COLO829 (cell line): Measurements from ENCODE around the gene PAPOLB.

ENCODE experiments used
- DNase-seq: peaks from one replicate; pipeline ENCODE4 v3.0.0; 2012; ENCODE audit warnings: low spot score

PAPOLB gene

DNA sequence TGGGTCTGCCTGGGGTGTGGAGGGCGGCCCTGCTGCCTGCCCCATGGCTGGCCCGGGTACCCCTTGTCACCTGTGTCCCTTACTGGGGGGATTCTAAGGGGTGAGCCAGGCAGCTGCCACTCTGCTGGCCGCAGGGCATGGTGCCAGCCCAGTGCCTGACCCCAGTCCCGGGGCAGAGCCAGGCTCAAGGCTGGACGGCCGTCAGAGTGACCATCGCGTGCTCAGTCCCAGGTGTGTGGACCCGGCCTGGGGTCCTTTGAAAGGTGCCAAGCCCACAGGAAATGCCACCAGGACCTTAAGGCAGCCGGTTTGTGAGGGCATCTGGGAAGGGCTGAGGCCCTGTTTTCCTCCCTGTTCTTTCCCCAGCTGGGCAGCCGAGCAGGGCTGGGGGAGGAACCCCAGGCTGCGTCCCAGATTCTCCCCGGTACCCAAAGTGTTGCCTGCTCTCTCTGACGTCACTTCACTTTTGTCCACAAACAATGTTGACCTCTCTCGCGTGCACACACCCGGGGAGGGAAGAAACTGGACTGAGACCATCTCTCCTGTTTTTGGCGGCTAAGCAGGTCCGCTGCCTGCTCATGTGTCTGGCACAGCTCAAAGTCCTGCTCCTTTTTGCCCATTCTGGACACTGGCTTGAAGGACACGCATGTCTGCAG is 37.6 kb downstream of the PAPOLB start:
- DNase-seq, result no peak

DNA sequence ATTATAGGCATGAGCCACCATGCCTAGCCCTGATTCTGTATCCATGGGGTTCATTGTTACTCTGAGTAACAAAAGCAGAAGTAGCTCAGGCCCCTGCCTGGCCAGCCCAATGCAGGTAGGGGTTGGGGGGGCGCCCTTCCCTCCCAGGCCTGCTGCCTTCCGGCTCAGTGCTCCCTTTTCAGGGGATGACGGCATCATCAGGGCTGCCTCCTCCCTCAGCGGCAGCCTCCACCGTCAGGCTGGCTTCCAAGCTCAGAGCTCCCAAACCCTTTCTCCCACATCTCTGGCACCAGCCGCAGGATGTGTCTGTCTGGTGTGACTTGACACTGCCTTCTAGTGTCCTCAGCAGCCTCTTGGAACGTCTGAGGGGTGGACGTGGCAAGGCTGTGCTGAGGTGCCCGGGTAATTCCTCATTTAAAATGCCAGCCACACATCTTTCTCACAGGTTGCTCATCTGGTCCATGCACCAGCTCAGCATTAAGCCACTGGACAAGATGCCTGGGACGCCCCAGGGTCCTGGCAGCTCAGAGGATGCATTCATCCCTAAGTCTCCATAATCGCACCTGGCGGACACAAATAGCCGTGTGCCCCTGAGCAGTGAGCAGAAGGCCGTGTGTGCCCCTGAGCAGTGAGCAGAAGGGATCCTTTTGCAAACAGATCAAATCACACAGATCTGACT is 38.2 kb downstream of the PAPOLB start:
- no peak for DNase-seq

DNA sequence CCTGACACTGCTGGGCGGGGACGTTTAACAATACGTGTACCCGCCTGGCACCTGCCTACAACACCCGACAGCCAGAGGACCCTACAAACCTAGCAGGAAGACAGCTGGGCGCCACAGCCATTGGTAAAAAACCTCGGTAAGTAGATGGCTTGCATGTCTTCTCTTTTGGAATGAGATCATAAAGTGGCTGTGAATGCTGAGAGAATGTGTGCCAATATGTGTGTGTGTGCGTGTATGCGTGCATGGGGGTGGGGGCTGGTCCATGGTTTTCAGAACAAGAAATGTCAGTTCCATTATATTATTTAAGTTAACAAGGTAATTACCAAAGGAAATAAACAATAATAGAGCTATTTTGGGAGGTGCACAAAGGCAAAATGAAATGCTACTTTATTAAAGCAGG is 39.2 kb downstream of the PAPOLB start:
- no peak for DNase-seq

DNA sequence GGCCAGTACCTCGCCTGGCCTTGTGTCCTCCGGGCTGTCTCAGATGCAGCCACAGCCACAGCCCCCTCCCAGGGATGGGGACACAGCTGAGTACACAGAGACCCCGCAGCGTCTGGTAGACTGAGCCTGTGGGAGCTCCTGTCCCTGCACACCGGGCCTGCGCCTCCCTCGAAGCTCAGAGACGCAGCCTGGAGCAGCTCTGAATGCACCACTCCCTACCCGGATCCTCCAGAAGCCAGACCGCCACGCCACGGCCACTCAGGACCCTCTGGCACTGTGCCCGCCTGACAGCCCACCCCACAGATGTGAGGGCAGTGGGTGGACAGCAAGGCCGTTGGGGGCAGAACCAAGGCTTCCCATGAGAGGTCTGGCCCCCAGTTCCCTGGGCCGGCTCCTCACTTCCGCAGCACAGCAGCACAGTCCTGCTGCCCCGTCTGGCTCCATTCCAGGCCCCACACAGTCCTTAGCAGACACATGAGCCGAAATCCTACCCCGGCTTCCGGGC is 40.8 kb downstream of the PAPOLB start:
- DNase-seq, result no peak

DNA sequence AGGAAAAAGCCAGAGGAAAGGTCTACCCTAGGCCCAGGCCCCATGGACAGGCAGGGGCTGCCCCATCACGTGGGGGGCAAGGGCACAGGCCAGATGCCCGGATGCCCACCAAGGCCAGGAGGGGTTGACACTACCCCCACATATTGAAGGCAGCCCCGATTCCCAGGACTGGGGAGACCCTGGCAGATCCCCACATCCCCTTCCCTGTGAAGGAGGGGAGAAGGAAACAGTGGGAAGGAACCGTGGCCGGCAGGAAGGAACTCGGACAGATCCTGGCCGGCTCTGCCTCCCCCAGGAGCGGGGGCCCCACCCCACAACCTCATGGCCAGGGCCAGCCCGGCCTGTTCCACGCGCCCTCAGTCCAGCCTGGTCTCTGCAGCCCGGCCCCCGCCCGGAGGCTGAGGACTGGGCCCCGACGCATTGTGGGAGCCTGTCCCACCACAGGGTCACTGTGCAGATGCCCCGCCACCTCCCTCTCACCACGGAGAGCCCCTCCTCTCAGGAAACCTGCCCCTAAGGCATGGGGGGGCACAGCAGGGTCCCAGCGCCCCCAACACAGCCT is 41.3 kb downstream of the PAPOLB start:
- DNase-seq, result no peak

DNA sequence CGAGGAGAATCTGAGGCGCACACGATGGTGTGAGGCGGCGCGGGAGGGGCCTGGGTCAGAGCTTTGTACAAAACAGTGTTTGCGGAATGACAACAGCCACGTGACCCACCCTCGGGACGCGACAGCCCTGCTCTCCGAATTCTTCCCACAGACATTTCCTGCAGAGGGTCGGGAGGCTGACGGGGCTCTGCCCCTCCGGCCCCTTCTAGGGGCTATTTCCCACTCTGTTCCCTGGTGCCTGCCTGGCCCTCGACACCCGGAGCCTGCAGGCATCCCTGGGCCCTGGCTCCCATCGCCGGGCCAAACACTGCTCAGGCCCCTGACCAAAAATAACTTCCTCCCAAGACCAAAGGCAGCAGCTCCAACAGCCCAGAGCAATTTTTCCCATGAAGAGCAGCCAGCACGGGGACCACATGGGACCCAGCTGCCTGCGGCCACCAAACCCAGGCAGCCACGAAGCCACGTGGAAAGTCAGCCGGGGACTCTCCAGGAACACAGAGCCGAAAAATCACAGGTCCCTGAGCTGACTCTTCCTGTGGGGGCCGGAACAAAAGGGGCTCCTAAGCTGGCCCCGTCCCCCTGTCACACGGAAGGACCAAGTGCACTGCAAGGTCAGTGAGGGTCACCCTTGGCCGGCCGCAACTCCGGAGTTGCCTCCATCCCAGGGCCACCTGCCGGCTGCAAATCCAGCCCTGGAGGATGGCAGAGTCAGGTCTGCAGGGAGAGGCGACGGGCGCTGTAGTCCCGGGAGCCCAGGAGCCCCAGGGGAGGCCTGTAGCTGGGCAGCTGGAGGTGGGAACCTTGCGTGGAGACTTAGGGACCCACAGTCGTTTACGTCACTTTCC is 42.0 kb downstream of the PAPOLB start:
- no peak for DNase-seq

DNA sequence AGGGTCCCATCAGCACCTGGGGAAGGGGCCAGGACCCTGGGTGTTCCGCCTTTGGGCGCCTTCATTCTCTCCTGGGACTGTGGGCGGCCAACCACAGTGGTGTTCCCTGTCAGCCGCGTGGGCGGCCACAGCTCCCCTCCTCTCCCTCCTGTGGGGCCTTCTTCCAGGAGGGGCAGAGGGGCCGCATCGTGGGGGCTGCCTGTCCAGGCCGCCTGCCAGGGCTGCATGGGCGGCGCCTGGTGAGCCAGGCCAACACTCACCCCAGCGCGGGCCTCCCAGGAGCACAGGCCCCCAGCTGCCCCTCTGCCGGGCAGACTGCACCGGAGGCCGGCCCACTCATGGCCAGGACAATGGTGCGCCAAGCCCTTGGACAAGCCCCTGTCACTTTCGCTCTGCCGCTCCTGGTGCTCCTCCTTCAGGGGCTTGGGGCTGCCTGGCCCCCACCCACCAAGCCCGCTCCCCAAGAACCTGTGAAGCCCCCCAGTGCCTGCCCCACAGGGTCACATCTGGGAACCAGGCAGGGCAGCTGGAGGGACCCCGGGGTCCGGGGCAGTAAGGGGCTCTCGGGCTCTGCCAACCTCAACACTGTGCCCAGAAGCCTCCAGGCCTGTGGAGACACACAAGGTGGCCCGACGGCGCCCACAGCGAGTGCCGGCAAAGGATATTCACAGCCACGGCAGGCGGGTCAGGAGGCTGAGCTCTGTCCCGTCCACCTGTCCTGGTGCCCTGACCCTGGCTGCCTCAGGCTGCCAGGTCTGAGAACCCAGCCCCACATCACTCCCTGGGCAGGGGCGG is 43.6 kb downstream of the PAPOLB start:
- DNase-seq, result no peak

DNA sequence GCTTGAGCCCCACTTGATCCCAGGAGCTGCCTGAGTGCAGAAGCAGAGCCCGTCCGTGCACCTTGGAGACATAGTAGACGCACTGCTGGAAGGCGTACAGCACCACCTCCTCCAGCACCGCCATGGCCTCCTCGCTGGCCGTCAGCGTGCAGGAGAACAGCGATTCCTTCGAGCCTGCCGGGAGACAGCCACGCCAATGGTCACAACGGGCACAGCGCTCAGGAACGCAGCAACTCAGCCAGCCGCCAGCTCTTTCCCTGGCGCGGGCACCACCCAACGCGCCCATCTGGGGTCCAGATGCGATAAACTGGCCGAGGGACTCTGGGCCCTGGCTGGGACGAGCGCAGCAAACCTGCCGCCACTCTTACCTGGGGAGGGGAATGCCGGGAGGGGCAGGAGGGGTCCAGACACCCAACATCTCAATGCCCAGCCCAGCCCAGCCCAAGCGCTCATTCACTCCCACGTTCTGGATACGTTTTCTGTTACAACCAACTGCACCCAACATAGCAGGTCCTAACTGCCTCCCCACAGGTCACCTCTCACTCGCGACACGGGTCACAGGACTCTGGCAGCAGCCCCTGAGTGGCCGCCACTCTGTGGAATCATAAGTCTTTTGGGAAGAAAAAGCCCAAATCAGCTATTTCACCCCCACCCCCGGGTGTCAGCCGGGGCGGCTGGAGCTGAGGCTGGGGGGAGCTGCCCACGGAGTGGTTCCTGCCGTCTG is 44.5 kb downstream of the PAPOLB start:
- DNase-seq, result no peak

DNA sequence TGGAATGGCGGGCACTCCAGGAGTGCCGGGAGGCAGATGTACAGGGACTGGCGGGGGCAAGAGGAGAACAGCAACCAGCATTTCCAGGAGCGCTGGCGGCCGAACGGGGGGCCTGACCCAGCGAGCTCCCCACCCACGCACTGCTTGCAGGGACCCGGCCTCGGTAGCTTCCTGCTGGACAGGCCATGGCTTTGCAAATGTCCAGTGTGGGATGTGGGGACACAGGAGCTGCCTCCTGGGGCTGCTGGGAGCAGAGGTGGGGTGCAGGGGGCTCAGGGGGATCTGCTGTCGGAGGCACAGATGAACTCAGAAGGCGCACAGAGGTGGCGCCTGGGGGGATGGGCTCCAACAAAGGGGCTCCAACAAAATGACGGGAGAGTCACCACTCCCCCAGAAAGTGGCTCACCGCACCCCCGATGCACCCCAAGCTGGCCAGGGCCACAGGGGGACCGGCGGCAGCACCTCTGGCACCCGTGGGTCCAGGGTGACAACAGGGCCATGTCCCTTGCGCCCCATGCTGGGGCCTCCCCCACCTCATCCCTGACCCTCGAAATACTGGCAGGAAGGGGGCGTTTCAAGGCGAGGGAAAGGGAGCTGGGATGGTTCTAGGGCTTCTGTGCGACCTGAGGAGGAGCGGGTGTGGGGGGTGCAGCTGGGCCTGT is 45.3 kb downstream of the PAPOLB start:
- no peak for DNase-seq

DNA sequence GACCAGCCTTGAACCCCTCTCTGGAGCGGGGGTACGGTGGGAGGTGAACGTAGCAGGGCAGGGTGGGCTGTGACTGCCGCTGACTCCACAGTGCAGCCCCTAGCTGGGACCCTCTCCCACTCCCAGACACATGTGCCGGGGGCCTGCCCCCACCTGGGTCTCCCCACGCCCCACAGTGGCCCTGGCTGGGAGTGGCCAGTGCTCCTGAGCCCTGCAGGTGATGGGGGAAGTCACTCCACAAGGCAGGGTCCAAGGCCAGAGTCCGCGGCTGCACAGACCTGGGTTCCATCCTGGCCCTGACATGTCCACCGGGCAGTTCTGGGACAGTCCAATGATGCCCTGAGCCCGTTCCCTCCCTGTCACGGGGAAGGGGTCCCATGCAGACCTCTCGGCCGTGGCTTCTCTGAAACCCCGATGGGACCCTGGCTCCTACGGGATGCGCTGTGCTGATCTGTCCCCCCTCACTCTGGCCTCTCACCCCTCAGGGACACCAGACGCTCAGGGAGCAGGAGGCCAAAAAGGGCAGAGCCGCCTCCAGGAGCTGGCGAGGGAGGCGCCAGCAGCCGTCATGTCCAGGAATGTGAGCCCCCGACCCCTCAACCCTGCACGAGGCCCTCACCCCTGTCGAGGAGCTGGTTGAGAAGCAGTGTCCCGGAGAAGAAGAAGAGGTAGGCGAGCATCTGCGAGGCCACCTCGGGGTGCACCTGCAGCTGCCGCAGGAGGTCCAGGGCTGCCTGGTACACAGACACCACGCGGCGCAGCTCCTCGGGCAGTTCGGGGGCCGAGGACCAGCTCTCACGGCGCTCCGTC is 46.0 kb downstream of the PAPOLB start:
- DNase-seq, result no peak

DNA sequence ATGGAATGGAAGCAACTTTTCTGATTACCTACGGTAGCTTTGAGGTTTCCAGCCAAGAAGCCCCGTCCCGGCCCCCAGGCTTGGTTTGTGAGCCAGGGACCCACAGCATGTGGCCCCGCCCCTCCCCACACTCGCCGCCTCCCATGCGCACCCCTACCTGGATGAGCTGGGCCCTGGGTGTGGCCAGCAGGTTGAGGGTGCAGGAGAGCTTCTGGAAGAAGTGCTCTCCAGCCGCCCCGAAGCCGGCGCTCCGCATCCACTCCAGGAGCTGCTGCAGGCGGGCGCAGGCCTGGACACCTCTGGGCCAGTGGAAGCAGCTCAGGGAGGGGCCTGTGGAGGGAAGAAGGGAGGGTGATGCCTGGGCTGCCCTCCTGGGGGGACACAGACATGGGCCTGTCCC is 46.7 kb downstream of the PAPOLB start:
- no peak for DNase-seq

DNA sequence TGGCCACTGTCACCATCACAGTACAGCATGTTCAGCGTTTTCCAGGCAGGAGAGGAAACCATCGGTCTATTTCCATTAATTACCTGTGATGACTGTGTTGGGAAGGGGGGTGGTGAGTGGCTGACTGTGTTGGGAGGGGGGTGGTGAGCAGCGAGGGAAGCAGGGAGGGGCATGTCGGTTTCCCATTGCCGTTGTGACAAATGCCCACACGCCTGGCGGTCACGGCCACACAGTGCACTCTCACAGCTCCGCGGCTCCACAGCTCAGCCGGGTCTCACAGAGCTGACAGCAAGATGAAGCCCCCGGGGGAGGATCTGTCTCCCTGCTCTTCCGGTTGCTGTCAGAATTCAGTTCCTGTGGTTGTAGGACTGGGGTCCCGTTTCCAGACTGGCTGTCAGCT is 47.4 kb downstream of the PAPOLB start:
- DNase-seq, result no peak

DNA sequence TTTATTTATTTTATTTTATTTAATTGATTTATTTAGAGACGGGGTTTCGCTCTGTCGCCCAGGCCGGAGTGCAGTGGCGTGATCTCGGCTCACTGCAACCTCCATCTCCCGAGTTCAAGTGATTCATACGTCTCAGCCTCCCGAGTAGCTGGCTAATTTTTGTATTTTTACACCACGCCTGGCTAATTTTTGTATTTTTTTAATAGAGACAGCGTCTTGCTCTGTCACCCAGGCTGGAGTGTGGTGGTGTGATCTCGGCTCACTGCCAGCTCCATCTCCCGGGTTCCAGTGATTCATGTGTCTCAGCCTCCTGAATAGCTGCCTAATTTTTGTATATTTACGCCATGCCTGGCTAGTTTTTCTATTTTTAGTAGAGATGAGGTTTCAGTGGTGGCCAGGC is 52.2 kb downstream of the PAPOLB start:
- no peak for DNase-seq

DNA sequence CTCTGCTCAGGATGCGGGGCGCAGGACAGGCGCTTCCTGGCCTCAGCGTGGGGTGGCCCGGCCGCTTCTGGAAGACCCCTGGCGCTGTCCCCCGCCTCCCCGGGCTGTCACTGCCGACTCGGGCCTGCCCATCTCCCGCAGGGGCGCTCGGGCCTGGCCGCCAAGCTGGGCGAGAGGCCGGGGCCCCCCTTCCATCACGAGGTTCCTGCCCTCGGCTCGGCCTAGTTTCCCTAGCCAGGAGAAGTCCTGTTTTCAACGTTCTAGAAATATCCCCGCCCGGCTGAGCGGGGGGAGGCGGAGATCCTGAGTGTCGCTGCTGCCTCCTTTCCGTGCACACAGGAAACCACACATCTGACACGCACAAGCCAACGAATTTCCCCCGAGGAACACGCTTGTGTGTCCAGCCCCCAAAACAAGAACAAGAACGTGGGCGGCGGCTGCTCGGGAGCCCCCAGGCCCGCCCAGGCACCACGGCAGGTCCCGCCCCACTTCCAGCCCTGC is 52.7 kb downstream of the PAPOLB start:
- DNase-seq, result no peak

DNA sequence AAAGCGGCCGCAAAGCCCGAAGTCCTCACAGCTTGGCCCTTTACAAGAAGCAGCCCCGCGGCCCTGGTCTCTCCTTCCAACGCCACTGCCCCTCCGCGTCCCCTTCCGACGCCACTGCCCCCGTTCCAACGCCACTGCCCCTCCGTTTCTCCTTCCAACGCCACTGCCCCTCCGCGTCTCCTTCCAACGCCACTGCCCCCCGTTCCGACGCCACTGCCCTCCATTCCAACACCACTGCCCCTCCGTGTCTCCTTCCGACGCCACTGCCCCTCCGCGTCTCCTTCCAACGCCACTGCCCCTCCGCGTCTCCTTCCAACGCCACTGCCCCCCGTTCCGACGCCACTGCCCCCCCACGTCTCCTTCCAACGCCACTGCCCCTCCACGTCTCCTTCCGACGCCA is 53.3 kb downstream of the PAPOLB start:
- no peak for DNase-seq

DNA sequence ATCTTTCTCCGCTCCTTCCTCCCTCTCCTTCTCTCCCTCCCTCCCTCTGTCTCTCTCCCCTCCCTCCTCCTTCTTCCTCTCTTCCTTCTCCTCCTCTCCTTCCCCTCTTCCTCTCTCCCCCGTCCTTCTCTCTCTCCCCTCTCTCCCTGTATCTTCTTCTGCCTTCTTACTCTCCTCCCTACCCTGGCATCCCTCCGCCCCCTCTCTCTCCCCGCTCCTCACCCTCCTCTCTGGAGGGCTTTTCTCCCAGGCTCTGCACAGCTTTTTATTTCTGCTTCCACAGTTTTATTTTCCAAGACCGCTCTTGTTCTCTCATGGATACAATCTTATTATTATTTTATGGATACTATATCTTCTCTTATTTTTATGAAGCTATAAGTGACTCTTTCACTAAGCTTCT is 53.8 kb downstream of the PAPOLB start:
- no peak for DNase-seq
